ENCODE measurements around the gene MYO1F.
"Not testable (repeated sequence)": the region's sequence is repeated elsewhere in the genome, so short reads cannot be mapped to it uniquely, and the experiment has no call there.

MYO1F gene

DNA sequence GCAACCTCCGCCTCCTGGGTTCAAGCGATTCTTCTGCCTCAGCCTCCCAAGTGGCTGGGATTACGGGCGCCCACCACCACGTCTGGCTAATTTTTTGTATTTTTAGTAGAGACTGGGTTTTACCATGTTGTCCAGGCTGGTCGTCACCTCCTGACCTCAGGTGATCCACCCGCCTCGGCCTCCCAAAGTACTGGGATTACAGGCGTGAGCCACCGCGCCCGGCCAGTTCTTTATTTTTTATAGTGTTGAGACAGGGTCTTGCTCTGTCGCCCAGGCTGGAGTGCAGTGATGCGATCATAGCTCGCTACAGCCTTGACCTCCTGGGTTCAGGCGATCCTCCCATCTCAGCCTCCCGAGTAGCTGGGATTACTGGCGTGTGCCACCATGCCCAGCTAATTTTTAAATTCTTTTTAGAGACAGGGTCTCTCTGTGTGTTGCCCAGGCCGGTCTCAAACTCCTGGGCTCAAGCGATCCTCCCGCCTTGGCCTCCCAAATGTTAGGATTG, 62.7 kb downstream of the MYO1F start:
- not testable (repeated sequence) for DNase-seq

DNA sequence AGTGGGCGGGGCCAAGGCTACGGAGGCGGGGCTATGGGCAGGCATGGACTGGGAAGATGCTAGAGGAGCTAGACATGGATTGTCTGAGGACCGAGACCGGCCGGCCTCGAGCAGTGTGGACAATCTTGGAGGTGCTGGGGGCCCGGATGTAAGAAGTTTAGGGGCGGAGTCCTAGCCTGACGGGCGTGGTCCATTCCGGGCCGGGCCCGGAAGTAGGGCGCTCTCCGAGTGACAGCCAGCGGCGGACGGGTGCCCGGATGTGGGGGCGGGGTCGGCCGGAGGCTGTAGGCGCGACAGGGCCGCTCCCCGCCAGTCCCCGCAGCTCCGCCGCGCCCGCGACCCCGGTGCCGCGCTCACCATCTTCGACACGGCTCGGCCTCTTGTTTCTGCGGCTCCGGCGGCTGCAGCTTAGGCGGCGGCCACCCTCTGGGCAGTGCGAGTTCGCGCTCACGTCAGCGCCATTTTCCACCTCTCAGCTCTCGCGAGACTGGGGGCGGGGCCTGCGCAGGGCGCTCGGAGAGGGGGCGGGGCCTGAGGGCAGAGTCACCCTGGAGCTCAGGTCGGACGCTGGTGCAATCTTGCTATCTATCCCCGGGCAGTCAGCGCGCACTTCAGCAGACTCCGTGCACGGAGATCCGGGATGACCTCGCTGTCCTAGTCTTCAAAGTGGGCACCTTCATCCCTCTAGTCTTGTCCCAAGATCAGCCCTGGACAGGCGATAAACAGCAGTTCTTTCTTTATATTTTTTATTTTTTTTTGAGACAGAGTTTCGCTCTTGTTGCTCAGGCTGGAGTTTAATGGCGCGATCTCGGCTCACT, 63.3 kb downstream of the MYO1F start, which contains the start of gene ZNF414:
ZNF414 (minus strand) TSS at position 481 of the 818 bp plus-strand sequence; CDS start at position 360, 121 bp downstream.
- DNase-seq, result peak; percentile 95

DNA sequence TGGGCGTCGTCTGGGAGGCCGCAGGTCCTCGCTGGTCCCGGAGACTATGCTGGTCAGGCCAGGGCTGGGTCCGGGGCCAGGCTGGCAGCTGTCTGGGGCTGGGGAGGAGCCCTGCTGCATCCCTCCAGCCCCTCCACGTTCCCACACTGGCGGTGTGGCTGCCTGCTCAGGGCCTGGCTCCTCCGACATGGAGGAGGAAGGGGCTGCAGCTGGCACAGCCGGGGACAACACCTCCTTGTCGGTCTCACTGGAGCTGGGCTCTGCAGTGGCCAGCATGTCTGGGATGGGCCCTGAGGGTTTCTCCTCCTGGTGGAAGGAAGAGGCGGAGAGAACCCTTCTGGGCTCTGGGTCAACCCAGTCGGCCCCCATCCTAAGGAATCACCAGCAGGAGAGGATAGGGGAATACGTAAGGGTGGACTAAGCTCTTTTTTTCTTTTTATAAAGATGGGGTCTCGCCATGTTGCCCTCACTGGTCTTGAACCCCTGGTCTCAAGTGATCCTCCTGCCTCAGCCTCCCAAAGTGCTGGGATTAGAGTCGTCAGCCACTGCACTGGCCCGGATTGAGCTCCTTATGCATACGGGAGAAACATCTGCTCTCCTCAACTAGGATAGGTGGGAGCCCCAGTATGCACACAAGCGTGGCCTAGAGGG, 64.1 kb downstream of the MYO1F start:
- DNase-seq, result no peak

DNA sequence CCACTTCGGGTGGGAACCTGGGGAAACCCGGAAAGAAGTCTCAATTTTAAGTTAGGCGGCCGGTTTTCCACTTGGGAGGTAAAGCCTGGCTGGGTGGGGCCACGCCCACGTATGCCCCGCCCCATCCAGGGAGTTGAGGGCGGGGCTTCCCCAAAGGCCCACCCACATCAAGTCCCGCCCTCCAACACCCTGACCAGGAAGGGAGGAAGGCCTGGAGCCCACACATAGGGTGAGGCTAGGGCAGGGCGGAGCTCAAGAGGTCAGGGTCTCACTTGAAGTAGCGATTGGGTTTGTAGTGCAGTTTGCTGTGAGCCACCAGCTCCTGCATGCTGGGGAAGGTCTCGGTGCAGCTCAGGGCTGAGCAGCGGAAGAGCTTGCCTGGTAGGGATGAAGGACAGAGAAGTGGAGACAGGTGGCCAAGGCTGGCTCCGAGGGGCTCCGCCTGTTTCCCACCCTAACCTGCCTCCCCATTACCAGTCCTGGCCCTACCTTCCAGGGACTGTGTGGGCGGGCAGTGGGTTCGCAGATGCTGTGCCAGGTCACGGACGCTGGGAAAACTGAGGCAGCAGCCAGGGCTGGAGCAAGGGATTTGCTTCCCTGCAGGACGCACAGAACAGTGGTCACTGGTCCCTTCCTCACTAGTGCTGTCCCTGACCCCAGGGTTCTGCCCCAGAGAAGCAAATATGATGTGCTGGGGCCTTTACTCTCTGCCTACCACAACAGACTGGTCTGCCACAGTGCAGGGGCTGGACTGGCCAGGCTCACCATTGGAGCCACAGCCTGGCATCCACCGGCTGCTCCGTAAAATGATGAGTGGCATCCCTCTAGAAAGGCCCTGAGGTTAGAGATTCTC, 64.9 kb downstream of the MYO1F start:
- DNase-seq, result no peak

DNA sequence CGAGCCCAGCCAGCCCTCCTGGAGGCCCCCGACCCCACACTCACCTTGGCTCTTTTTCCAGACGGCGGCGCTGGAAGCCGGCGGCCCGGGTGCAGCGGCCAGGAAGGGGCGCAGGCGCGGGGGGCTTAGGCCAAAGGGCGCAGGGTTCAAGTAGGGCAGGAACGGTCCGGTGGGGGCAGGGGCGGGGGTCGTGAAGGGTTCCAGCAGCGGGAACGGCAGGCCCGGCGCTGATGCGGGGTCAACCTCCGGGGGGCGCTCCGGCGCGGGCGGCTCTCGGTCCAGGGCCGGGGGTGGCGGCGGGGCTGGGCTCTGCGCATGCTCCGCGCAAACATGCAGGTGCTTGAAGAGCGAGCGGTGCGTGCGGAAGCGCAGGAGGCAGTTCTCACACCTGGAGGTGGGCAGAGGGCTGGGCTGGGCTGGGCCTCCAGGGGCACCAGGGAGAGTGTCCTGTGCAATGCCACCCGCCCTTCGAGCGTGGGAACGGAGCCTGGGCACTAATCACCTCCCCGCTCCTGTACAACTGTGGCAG, 65.6 kb downstream of the MYO1F start:
- DNase-seq, result no peak

DNA sequence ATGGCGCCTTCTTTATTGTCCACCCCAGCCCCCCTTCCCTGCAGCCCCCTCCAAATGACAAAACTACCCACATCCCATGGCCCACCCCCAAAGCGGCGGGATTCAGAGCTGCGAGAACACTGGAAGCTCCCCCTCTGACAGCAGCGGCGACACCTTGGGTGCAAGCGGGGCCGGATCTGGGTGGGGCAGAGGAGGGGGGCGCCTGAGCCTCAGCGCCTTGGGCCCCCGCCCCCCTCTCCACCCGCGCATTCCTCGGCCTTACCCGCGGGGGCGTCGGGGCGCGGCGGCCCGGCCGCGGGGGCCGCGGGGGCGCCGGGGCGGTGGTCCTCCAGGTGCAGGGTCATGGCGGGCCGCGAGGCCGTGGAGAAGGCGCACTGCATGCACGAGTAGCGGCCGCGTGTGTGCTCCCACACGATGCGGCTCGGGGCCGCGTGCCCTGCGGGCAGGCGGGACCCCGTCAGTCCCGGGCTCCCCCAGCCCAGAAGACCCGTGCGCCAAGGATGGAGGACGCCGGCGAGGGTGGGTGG, 66.6 kb downstream of the MYO1F start:
- DNase-seq, result no peak

DNA sequence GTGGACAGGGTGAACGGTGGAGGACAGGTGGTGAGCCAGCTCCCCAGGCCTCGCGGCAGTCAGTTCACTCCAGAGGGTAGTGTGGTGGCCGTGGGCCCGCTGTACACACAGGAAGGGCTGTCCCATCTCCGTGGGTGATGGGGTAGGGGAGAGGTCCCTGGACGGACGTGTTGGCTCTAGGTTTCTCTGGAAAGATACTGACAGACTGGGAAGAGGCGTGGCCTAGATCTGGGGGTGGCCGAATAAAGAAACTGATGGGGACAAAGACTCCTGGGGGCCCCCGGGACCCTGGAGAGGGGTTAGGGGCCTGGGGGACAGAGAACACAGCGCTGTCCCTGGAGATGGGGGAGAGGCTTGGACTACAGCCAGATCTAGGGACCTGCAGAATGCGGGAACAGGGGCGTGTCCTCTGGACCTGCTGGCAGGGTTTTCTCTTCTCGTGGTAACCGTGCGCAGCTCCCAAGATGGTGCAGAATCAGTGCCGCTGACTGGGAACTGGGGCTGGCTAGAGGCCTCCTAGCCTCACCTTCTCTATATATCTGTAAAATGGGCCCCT, 70.8 kb downstream of the MYO1F start:
- DNase-seq, result no peak

DNA sequence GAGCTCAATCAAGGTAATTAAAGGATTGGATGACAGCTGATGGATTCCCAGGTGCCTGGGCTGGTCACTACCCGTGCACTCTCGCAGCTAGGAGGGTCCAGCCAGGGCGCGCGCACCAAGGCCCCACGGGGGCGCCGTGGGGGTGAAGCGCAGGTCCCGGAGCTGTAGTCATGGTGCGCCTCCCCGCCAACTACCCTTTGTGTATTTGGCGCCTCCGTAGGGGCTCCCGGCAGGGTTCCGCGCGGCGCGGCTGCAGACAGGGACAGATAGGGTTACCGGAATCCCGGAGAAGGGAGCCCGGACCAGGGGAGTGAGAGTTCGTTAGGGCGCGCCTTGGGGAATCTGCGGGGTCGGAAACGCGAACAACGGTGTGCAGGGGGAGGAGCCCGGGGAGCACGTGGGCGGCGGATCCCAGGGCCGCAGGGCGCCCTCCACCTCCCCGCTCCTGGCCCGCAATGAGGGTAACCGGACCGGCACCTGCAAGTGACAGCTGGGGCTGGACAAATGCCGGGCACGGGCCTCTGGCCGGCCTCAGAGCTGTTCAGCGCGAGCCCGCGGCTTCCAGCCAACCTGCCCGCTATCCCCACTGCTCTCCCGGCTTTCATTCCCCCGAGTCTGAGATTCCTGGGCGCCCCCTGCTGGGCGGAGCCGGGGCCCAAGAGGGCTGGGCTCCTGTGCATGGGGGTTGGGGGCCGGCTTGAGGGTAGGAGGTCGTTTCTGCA, 71.4 kb downstream of the MYO1F start:
- DNase-seq, result peak; percentile 52

DNA sequence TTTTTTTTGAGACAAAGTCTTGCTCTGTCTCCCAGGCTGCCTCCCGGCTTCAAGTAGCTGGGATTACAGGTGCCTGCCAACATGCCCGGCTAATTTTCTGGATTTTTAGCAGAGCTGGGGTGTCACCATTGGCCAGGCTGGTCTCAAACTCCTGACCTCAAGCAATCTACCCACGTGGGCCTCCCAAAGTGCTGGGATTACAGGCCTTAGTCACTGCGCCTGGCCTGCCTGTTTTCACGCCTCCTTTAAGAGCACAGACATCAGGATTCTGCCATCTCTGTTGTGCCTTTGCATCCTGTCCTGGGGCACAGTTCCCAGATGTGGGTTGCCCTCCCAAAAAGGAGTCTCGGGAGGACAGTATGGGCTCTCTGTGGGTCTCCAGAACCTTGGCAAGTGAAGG, 72.3 kb downstream of the MYO1F start:
- no peak for DNase-seq

DNA sequence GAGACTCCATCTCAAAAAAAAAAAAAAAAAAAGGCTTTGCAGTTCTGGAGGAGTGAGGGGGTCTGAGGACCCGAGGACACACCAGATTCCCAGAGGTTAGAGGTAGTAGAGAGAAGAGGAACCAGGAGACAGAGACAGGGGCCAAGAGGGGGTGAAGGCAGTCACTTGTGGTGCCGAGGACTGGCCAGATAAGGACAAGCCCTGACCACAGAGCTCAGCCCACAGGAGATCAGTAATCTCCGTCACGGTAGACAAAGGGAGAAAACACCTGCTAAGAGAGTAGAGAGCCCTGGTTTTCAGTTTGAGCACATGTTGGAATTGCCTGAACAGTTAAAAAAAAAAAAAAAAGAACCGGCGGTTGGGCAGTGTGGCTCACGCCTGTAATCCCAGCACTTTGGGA, 73.1 kb downstream of the MYO1F start:
- DNase-seq, result no peak

DNA sequence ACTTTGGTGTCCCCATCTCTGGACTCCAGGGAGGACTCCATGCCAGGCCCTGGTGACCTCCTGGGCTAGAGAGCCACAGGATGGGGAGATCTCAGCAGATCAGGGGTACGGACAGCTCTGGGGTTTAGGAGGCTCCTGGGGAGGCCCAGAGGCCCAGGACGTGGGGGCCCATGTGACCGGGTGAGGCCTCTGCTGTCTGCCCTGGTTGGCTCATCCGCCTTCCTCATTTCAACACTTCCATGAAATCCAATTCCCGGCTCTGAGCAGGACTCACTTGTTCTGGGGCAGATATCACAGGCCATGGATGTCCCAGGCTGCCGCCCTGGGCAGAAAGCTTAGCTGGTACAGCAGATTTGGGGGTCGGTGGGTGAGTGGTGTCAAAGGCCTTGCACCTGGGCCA, 73.7 kb downstream of the MYO1F start:
- no peak for DNase-seq

DNA sequence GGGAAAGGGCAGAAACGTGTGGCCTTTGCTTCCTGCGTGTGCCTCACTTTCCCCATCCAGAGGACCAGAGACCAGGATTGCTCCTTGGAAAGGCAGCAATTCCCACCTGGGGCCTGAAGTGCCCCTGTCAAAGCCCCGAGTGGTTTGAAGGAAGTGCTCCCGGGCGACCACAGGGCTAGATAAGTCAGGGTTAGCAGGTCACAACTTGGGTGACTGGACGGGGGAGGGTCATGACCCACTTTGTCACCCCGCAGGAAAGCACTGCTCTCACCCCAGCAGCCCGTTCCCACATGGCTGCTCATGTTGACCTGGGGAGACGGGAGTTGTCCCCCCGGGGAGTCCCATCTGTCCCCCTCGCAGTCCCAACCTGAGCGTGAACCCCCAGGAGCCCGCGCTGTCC, 75.3 kb downstream of the MYO1F start:
- DNase-seq, result no peak

DNA sequence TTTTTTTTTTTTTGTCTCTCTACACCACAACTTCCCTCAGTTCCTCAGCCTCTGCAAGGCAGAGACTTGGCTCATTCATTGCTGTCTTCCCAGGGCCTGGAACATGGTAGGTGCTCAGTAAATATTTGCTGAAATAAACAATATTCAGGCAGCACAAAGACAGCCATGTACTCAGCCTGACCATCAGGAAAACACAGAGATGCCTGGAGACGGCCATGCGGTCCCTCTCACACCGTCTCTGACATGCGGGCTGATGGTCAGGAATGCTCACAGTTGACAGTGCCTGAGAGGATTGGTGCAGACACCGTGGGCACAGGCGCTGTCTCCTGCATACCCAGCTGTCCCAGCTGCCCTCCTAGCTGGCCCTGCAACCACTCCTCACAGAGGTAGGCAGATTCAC, 75.7 kb downstream of the MYO1F start:
- DNase-seq, result no peak

DNA sequence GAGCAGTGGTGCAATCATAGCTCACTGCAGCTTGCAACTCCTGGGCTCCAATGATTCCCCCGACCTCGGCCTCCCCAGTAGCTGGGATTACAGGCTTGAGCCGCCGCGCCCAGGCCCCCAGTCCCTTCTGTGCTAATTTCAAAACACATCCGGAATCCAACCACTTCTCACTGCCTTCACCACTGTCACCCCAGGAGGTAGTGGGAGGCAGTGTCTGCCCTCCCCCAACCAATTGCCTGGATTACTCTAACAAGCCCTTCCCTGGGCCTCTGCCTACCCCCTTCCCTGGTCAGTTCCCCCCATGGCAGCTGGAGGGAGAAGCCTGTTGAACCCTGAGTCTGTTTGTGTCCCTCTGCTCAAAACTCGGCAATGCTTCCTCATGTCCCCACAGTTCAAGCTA, 77.1 kb downstream of the MYO1F start:
- no peak for DNase-seq

DNA sequence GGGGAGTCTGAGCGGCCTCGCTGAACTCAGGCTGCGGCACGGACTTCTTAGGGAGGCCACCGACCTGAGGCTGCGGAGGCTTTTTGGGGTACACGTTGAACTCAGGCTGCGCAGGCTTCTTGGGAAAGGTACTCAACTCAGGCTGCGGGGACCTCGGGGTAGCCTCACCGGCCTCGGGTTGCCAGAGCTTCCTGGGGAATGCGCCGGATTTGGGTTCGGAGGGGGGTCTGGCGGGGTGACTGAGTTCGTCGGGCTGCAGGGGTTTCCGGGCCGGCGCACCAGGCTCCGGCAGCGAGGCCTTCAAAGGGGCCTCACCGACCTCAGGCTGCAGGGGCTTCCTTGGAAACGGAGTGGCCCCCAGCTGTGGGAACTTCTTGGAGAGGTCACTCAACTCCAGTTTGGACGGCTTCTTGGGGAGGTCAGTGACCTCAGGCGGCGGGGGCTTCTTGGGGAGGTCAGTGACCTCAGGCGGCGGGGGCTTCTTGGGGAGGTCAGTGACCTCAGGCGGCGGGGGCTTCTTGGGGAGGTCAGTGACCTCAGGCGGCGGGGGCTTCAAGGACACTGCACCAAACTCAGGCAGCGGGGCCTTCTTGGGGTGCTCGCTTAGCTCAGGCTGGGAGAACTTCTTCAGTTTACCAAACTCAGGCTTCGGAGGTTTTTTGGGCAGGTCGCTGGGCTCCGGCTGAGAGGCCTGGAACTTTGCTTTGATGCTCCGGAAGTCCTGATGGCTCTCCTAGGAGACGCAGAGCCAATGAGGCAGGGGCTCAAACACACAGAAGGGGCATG, 78.0 kb downstream of the MYO1F start:
- DNase-seq, result no peak

DNA sequence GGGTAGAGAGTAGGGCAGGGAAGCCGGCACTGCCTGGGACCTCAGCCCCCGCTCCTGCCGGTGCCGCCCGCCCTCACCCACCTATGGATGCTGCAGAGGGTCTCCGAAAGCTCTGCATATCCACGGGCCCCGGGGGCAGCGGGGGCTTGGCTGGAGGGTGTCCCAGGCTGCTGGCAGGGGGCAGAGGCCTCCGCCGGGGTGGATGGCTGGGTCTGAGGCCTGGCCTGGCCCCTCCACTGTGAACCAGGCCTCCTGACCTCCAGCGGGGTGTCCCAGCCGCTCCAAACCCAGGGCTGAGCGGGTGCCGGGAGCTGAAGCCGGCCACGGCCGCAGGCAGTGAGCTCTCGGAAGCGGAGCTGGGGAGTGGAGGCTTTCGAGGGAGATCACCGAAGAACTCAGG, 78.9 kb downstream of the MYO1F start:
- DNase-seq, result no peak

DNA sequence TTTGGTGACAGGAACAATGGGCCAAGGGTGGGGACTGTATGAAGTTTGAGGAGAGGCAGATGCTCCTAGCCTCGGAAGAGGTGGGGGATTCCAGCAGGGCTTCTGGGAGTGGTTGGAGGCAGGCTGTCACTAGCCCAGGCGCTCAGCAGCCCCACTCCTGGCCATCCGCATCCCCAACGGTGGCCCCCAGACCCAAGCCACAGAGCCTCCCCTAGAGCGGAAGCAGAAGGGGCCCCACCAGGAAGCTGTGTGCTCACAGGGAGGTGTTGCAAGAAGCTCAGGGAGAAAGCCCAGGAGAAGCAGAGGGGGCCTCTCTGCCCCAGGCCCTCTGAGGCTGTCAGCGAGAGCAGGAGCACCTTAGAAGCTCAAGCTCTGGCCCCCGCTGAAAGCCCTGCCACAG, 83.1 kb downstream of the MYO1F start:
- DNase-seq, result no peak

DNA sequence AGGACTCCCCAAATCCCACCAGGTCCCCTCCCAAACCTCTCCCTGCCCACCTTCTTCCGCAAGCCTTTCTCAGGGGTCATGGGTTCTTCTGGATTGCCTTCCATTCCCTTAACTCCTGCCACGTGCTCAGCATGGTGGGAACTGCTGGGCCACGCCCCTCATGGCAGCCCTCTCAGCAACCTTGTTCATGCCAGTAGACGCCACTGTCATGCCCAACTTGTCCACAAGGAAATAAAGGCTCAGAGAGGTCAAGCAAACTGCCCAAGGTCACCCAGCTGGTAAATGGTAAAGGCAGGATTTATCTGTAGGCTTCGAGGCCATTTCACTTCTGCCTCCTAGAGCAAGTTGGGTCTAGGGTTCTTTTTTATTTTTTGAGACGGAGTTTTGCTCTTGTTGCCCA, 85.7 kb downstream of the MYO1F start:
- no peak for DNase-seq

DNA sequence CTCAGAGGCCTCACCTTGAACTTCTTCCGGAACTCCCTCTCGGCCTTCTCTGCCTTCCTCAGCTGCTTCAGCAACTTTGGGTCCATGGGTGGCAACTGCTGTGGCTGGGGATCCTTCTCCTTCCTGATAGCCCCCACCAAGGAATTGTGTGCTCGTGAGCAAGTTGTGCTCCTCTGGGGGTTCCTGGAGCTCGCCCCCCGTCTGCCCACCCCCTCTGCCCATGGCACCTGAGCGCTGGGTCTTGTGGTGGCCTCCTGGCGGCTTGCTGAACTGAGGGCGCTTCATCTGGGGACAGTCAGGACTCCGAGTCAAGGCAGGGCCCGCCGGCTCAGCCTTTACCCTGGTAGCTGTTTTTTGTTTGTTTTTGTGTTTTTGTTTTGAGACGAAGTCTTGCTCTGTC, 86.4 kb downstream of the MYO1F start:
- DNase-seq, result no peak

DNA sequence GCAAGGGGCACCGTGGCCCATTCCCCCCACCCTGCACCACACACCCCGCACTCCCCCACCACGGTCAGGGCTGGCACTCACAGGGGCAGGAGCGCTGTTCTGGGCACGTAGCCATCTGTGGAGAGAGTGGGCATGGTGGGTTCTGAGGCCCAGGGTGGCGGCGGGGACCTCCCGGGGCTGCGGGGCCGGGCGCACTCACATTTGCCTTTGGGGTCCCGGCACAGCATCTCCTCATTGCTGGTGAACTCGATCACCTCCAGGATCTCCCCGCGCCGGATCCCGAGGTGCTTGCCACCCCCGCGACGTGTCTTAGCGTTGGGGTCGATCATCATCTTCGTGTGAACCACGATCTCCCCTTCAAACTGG, 86.9 kb downstream of the MYO1F start:
- no peak for DNase-seq
